Stimulated activated CD4-positive, alpha-beta T cell treated with anti-CD3 and anti-CD28 coated beads, TNF-alpha, amount 100 ng/mL, for 24 hours (primary cell): ENCODE data around the gene ARIH2.

ENCODE experiments used
- DNase-seq, 3 experiments: peaks; one replicate each; pipeline ENCODE4 v3.0.0-alpha.2; 2020; ENCODE audit warnings: low read depth in 3 of 3

ARIH2 gene

GRCh38 chr3:49019941-49020329, 101.3 kb downstream of the ARIH2 start:
- no peak for DNase-seq

DNA sequence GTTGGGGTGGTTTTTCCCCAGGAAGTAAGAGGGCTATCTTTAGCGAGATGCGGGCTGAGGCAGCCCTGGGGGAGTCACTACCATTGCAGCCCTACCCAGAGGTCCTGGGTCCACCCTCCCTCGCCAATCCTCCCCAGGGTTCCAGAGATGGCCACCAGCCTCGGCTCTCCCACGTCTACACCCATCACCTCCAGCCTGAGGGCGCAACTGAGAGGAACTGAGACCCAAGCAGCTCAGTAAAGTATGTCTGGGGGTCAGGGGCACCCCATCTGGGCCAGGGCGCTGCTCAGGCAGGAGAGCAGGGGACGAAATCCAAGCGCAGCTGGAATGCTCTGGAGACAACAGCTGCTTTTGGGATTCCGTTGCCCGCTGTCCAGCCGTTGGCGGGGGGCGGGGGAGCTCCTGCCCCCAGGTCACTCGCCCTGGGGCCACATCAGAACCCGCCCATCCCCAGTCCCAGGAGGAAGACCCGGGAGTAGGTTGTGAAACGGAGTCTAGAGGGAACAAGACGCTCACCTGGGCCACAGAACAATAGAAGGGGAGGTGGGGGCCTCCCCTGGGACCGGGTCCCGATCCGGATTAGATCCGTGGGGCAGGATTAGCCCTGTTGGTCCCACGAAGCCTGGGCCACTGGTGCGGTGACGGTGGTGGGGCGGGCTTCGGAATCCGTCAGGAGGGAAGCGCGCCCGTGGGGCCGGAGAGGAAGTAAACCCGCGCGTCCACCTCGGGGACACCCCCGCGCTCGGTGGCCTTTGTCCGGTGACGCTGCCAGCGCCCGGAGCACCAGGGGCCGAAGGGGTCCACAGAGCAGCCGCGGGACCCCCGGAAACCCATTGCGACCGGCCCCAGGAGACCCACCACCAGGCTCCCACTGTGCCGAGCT, 101.9 kb downstream of the ARIH2 start:
- peak in 1 of 3 experiments; percentile 39 for DNase-seq

DNA sequence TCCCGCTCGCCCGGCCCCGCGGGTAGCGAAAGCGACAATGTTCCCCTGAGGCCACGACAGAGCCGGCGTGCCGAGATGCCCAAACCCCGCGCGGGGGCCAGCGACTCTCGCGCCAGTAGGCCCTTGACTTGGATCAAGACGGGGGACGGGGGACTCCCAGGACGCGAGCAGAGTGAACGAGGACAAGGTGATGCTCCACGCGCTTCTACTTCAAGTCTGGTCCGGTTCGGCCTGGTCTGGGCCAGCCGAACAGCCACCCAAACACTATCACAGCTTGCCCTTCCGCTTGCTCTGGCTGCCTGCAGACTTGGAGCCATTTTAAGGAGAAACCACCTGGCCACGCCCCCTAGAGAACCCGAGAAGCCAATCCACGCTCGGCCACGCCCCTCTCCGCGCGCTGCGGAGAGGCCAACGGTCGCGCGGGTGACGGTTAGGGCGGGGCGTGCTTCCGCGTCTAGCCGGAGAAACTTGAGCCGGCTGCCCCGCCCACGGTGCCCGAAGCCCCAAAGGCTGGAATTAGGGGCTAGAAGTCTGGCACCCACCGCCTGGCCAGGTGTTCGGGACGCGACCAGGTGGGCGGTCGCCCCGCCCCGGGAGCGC, 102.7 kb downstream of the ARIH2 start:
- peak; percentile 98 to 99 (median 98) for DNase-seq

GRCh38 chr3:49021813-49022687, 103.4 kb downstream of the ARIH2 start, which contains the start of gene NDUFAF3:
Gene NDUFAF3, plus strand, starts transcription at chr3:49022121. Its CDS starts 24 bp downstream, at chr3:49022145.
- peak; percentile 83 to 92 (median 86) for DNase-seq

DNA sequence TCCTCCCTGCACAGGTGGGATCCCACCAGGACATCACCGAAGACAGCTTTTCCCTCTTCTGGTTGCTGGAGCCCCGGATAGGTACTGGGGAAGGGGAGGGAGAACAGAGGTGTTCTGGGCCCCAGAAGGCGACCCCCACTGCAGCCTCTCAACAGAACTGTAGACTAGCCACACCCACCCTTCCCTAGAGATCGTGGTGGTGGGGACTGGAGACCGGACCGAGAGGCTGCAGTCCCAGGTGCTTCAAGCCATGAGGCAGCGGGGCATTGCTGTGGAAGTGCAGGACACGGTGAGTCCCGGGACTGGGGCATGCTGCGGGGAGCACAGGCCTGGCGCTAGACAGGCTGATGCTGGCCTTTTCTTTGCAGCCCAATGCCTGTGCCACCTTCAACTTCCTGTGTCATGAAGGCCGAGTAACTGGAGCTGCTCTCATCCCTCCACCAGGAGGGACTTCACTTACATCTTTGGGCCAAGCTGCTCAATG, 104.1 kb downstream of the ARIH2 start:
- no peak for DNase-seq

DNA sequence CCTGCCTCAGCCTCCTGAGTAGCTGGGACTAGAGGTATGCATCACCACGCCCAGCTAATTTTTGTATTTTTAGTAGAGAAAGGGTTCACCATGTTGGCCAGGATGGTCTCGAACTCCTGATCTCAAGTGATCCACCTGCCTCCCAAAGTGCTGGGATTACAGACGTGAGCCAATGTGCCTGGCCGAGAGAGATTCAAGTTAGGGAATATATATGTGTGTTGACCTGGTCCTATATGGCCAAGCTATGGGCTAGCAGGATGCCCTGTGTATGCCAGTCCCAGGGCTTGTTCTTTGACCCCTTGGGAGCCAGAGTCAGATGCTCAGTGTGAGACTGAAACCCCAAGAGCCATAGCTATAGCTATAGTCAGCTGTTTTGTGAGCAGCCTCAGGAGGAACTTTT, 105.1 kb downstream of the ARIH2 start:
- DNase-seq = no peak

DNA sequence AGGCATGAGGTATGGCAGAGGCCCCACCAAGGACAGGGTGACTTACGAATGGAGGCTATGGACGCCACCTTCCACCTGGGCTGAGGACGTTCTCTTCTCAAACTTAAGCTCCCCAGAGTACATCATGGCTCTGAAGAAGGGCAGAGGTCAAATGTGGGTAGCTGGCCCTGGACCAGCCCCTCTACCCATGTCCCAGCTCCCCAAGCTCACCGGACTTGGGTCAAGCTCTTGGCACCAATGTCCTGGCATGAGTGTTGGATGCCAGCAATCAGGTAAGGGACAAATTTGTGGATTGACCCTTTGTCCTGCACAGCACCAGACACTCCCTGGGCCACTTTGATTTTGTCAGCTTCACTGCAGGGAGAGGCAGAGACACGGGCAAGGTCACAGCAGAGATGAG, 105.8 kb downstream of the ARIH2 start:
- DNase-seq = no peak

- DNase-seq = no peak
These were observed 106.6 kb downstream of the ARIH2 start for GRCh38 chr3:49025005-49025792.

DNA sequence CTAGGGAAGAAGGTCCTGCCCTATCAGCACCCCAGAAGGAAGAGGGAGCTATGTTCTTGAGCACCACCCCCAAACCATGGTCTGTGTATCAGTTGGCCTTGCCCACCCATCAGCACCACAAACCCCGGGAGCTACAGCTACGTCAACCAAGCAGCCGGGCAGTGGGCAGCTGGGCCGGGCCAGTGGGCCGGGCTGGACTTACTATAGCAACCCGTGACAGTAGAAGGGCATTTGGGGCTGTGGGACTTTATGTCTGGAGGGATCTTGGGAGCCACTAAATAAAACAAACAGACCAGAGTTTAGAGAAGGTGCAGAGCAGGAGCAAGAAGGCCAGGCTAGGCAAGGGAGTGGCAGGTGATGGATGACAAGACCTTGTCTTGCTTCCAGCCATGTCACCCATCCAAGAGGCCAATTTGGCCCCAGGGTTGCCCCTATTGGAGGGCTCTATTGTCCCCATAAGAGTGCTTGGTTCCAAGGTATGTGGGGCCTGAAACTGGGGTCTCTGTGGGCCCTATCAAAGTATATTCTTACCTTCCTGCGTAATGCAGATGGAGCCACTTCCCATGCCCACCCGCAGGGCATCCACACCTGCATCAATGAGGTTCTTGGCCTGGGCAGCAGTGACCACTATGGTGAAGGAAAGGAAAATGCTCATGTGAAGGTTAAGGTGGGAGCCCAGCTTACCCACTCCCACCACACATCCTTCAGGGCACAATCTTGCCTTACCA, 107.3 kb downstream of the ARIH2 start:
- DNase-seq = no peak

GRCh38 chr3:49026536-49026935, 107.9 kb downstream of the ARIH2 start:
- no peak for DNase-seq

- no peak for DNase-seq
These were observed 109.0 kb downstream of the ARIH2 start for GRCh38 chr3:49027634-49028033.

GRCh38 chr3:49028298-49028672, 109.6 kb downstream of the ARIH2 start:
- no peak for DNase-seq

- DNase-seq = peak; percentile 87 to 92 (median 89)
These were observed 110.3 kb downstream of the ARIH2 start, which contains the start of gene IMPDH2 for GRCh38 chr3:49028673-49029562. Gene IMPDH2, minus strand, starts transcription at chr3:49029398. Its CDS starts 48 bp downstream, at chr3:49029350.

- no peak for DNase-seq
These were observed 110.9 kb downstream of the ARIH2 start for GRCh38 chr3:49029563-49029884.

DNA sequence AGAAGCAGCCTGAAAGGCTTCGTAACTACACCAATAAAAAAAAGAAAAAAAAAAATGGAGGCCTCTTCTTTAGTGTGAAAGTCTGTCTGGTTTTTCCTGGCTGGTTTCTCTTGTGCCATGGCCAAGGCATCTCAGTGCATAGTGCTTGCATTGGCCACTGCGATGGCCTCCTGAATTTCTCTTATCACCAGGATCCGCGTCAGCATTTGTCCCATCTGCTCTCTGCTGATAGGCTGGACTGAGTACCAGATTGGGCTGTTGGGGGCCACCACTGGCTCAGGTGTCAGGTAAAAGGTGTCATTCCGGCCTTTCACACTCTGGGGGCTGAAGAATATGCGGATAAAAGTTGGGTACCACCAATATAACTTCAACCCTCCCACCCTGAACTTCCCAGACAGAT, 111.7 kb downstream of the ARIH2 start:
- DNase-seq = no peak

- DNase-seq = no peak
These were observed 114.1 kb downstream of the ARIH2 start for GRCh38 chr3:49032646-49033304.

- DNase-seq = no peak
These were observed 116.0 kb downstream of the ARIH2 start for GRCh38 chr3:49034650-49035049.

DNA sequence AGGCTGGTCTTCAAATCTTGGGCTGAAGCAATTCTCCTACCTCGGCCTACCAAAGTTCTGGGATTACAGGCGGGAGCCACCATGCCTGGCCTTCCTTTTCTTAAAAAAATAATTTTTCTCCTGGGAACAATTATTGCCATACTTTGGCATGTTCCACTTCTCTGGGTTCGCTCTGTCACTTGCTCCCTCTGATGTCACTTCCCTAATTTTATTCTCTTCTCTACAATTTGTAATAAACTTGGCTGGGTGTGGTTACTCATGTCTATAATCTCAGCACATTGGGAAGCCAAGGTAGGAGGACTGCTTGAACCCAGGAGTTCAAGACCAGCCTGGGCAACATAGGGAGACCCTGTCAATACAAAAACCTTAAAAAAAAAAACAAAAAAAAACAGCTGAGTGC, 116.6 kb downstream of the ARIH2 start:
- no peak for DNase-seq
